Activated T-cell treated with anti-CD3 and anti-CD28 coated beads, Interleukin-2, amount 50 U/mL, for 4 hours (primary cell): ENCODE measurements around the gene ASB16. TPM values are rescaled to one million over a fixed set of nuclear protein-coding genes. Genes with fewer than 3 reads are reported as not detected.

Experiments
- ATAC-seq, 2 donors: fragments of 200-7000 bp; cut with Tn5 transposase; one replicate each; pipeline ENCODE4 v1.10.0; 2021
- DNase-seq: peaks from one replicate; pipeline ENCODE4 v3.0.0-alpha.2; 2020
- H3K27me3 Mint-ChIP-seq: one replicate; pipeline ENCODE4 v1.8.0; 2021; ENCODE audit warnings: low read depth, mixed read lengths
- H3K36me3 Mint-ChIP-seq: one replicate; pipeline ENCODE4 v1.8.0; 2022; ENCODE audit warnings: mixed read lengths; ENCODE audit not compliant: insufficient read depth
- H3K4me1 Mint-ChIP-seq: one replicate; pipeline ENCODE4 v1.8.0; 2021; ENCODE audit warnings: low read depth, mixed read lengths
- H3K4me3 Mint-ChIP-seq: one replicate; pipeline ENCODE4 v1.8.0; 2021; ENCODE audit warnings: mild to moderate bottlenecking, moderate library complexity, mixed read lengths
- H3K9me3 Mint-ChIP-seq: one replicate; pipeline ENCODE4 v1.8.0; 2021; ENCODE audit warnings: mixed read lengths
- total RNA-seq, 3 donors: library from RNA; stranded (reverse); gene quantifications; one replicate each; pipeline ENCODE4 v1.2.1, GENCODE V29; 2021

ASB16 gene
- total RNA-seq, 3 donors from 2014 or later, result 0.08 to 0.11 TPM; not detected in 1

DNA sequence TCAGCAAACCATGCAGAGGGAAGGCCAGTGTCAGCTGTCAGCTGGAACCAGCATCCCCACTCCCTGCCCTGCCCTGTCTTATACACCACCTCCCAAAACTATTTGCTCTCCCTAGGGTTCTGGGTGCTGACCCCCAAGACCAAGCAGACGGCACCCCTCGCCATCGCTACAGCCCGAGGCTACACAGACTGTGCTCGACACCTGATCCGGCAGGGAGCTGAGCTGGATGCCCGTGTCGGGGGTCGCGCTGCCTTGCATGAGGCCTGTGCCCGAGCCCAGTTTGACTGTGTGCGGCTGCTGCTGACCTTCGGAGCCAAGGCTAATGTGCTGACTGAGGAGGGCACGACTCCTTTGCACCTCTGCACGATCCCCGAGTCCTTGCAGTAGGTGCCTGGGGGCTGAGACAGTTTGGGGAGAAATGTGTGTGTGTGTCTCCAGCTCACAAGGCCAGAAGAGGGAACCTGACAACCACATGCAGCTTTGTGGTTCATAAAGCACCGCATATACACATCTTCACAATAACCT, 1.5 kb downstream of the ASB16 start:
- no peaks in the 10 kb centered on the region for H3K9me3 Mint-ChIP-seq
- no peaks in the 10 kb centered on the region for H3K27me3 Mint-ChIP-seq
- peaks cover 9% of the 10 kb centered on the region for H3K4me1 Mint-ChIP-seq
- no peak overlapping the region for H3K4me3 Mint-ChIP-seq
- no peak for ATAC-seq
- DNase-seq, result no peak
- peaks cover 4% of the 10 kb centered on the region for H3K36me3 Mint-ChIP-seq

DNA sequence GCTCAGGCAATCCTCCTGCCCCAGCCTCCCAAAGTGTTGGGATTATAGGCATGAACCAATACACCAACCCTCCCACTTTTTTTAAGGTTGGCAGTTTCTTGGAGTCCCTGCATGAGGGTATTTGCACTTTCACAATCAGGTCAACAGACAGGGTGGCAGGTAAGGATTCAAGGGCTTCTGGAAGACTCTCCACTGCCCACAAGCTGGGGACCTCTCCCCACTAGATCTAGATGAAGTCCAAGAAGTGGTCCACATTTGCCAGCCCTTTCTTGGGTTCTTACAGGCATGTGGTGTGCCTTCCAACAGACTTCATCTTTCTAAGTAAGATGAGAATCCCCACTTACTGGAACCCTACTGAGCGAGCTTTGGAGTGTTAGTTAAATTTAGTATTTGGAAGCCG, 3.9 kb downstream of the ASB16 start:
- peaks cover 4% of the 10 kb centered on the region for H3K36me3 Mint-ChIP-seq
- no peak overlapping the region for H3K4me3 Mint-ChIP-seq
- DNase-seq (no peak), ATAC-seq (no peak)
- H3K4me1 Mint-ChIP-seq, result no peaks in the 10 kb centered on the region
- no peaks in the 10 kb centered on the region for H3K27me3 Mint-ChIP-seq
- H3K9me3 Mint-ChIP-seq, result no peaks in the 10 kb centered on the region

DNA sequence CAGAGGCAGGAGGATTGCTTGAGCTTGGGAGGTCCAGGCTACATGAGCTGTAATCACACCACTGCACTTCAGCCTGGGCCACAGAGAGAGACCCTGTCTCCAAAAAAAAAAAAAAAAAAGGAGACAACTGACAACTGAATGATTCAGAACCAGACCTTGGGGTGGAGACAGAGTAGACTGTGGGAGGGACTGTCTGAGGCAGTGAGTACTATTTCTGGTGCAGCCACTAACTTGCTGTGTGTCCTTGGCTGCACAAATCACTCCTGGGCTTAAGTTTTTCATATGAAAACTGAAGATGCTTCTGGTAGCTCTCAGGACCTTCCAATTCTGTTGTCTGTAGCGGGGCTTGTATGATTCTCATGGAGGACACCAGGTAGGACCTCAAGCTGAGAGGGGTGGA, 5.8 kb downstream of the ASB16 start:
- Mint-ChIP-seq H3K4me1 (no peaks in the 10 kb centered on the region), H3K36me3 (peaks cover 4% of the 10 kb centered on the region), H3K9me3 (no peaks in the 10 kb centered on the region), H3K27me3 (no peaks in the 10 kb centered on the region), H3K4me3 (no peak overlapping the region)
- peak in 1 of 2 donors; percentile 48 for ATAC-seq
- no peak for DNase-seq

DNA sequence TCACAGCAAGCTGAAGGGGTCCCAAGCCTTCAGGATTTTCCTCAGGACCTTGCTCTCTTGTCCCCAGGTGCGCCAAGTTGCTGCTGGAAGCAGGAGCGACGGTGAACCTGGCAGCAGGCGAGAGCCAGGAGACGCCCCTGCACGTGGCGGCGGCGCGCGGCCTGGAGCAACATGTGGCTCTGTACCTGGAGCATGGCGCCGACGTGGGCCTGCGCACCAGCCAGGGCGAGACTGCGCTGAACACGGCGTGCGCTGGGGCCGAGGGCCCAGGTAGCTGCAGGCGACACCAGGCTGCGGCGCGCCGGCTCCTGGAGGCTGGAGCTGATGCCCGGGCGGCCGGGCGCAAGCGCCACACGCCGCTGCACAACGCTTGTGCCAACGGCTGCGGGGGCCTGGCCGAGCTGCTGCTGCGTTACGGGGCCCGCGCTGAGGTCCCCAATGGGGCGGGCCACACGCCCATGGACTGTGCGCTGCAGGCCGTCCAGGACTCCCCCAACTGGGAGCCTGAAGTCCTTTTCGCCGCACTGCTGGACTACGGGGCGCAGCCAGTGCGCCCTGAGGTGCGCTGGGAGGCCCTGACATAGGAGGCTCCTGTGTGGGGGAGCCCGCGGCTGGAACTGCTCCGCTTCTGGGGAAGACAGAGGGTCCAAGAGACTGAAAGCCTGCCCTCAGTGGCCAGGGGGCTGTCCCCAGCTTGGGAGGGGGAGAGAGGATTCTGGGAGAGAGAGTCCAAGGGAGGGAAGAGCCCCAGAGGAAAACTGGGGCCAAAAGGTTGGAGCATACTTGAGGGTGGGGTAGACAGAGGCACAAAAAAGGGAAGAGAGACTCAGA, 6.4 kb downstream of the ASB16 start:
- Mint-ChIP-seq H3K4me1 (peaks cover 2% of the 10 kb centered on the region), H3K27me3 (no peaks in the 10 kb centered on the region), H3K4me3 (no peak overlapping the region), H3K9me3 (no peaks in the 10 kb centered on the region), H3K36me3 (peaks cover 7% of the 10 kb centered on the region)
- DNase-seq (no peak), ATAC-seq (no peak)

DNA sequence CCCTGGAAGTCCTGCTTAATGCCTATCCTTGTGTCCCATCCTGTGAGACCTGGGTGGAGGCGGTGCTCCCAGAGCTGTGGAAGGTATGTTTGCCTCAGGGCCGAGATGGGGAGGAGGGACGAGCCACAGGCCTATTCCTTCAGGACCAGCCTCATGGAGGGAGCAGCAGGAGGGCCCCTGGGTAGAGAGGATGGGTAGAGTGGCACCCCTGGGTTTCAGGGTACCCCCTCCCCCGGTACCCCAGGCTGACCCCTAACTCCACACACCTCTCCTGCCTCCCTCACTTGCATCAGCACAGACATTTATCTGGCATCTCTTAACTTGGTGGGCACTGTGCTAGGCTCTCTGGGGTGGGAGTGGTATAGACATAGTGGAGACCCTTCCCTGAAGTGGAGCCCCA, 7.1 kb downstream of the ASB16 start:
- Mint-ChIP-seq H3K4me3 (no peak overlapping the region), H3K36me3 (peaks cover 10% of the 10 kb centered on the region), H3K4me1 (peaks cover 6% of the 10 kb centered on the region), H3K9me3 (no peaks in the 10 kb centered on the region), H3K27me3 (no peaks in the 10 kb centered on the region)
- DNase-seq (no peak), ATAC-seq (no peak)

DNA sequence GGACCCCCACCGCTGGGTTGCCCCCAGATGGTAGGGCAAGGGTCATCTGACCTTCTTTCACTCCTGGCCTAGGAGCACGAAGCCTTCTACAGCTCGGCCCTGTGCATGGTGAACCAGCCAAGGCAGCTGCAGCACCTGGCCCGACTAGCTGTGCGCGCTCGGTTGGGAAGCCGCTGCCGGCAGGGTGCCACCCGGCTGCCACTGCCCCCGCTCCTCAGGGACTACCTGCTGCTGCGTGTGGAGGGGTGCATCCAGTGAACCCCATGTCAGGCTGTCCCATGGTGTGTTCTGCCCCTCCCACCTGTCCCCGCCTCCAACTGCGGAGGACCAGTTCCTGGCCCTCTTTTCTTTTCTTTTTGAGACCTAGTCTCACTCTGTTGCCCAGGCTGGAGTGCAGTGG, 7.6 kb downstream of the ASB16 start:
- no peaks in the 10 kb centered on the region for H3K9me3 Mint-ChIP-seq
- no peak for ATAC-seq

DNA sequence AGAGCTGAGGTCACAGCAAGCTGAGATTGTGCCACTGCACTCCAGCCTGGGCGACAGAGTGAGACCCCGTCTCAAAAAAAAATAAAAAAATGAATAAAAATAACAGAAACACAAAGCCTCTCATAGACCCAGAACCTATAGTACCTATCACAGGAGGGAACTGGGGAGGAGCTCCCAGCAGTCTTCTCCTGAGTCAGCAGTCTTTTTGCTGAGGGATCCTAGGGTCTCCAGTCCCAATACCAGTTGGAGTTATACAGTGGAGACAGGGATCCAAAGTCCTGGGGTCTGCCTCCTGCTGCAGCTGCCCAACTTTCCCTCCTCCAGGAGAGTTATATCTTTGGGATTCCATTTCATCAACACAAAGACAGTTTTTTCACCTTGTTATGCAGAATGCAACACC, 12.5 kb downstream of the ASB16 start:
- no peaks in the 10 kb centered on the region for H3K27me3 Mint-ChIP-seq
- peaks cover 35% of the 10 kb centered on the region for H3K4me1 Mint-ChIP-seq
- ATAC-seq, result no peak
- H3K36me3 Mint-ChIP-seq, result peaks cover 9% of the 10 kb centered on the region
- H3K9me3 Mint-ChIP-seq, result no peaks in the 10 kb centered on the region
- no peak for DNase-seq
- no peak overlapping the region for H3K4me3 Mint-ChIP-seq

More for the DNA sequence above, 7.6 kb downstream of the ASB16 start:
- H3K4me1 Mint-ChIP-seq, result peaks cover 6% of the 10 kb centered on the region
- H3K36me3 Mint-ChIP-seq, result peaks cover 10% of the 10 kb centered on the region
- no peaks in the 10 kb centered on the region for H3K27me3 Mint-ChIP-seq
- H3K4me3 Mint-ChIP-seq, result no peak overlapping the region
- no peak for DNase-seq

DNA sequence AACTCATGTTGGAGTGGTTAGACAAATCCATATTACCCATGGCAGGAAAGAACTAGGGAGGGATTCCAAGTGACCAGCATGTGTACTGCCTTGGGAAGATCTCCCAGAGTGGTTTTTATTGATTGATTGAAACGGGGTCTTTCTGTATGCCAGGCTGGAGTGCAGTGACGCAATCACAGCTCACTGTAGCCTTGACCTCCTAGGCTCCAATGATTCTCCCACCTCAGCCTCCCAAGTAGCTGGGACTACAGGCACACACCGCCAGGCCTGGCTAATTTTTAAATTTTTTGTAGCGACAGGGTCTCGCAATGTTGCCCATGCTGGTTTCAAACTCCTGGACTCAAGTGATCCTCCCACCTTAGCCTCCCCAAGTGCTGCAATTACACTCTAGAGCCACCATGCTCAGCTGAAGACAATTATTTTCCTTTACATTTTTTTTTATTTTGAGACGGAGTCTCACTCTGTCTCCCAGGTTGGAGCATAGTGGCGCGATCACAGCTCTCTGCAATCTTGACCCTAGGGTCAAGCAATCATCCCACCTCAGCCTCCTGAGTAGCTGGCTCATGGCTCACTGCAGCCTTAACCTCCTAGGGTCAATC, 13.8 kb downstream of the ASB16 start:
- Mint-ChIP-seq H3K36me3 (peaks cover 12% of the 10 kb centered on the region), H3K27me3 (no peaks in the 10 kb centered on the region), H3K4me3 (peak overlapping the region; percentile 35), H3K9me3 (no peaks in the 10 kb centered on the region), H3K4me1 (peaks cover 44% of the 10 kb centered on the region)
- DNase-seq, result no peak
- no peak for ATAC-seq

DNA sequence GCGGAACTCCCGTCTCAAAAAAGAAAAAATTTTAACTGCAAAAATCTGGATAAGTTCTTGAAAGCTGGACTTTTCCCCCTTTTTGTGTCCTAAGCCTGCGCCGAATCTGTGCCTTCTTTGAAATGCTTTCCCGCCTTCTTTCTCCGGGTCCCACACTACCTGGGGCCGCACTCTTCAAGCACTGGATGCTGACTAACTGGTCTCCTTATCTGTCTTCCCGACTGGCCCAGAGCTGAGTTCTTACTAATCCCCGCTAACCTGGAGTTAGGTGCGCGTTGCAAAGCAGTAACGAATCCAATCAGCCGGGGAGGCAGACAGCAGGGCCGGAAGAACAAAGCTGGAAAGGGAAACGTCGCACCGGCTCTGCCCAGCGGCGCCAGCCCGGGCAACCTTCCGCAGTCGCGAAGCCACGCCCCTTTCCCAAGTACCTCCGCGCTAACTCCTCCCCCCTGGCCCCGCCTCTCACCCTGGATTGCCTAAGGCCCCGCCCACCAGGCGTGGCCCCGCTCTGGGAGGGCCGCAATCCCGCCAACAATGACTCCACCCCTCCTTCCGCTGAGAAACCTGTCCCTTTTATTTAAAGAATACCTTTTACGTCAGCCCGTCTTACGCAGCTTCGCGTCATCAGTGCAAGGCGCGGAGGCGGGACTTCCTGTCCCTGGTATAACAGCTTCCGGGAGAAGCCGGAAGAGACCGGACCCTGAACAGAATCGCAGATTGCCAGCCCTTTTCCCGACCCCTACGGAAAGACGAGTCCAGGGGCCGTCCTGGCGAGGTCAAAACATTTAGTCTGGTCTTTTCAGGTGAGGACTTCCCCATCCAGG, 16.0 kb downstream of the ASB16 start, which contains the start of gene TMUB2:
Gene TMUB2, plus strand, starts transcription at position 666 of the 824 bp plus-strand sequence. CDS start 737 bp downstream, outside the sequence.
- ATAC-seq (peak; percentile 91 to 93), DNase-seq (peak; percentile 100)
- no peaks in the 10 kb centered on the region for H3K27me3 Mint-ChIP-seq
- peaks cover 46% of the 10 kb centered on the region for H3K4me1 Mint-ChIP-seq
- peak within 1 kb of the TSS; percentile 100 for H3K4me3 Mint-ChIP-seq
- H3K9me3 Mint-ChIP-seq, result no peaks in the 10 kb centered on the region
- H3K36me3 Mint-ChIP-seq, result peaks cover 20% of the 10 kb centered on the region

DNA sequence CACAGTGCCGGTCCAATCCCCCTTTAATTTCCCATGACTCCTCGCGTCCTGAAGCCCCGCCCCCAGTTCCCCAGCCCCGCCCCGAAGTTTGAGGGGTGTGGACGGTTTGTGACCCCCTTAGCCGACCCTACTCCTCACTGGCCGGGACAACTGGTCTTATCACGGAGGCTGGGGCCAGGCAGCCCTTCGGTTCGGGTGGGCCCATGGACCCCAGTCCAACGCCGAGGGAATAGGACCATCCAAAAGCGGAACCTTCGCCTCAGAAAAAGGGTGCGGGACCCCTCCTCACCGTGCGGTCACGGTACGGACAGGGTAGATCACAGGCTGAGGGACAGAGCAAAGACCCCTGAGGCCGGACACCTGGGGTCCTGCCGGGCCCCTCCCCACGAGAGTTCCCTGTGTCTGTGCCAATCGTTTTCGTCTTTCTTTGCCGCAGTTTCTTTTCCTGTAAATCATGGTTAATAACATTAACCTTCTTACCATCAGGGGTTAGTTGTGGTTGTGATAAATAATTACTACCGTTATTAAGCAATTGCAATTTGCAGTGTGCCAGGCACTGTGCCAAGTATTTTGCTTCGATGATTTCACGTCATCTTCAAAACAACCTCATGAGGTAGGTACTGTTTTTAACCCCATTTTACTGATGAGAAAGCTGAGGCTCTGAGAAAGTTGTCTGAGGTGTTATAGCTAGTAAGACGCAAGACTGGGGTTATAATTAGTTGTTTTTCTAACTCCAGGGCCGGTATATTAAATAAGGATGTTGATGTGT, 16.8 kb downstream of the ASB16 start:
- no peaks in the 10 kb centered on the region for H3K27me3 Mint-ChIP-seq
- no peak for DNase-seq
- peak; percentile 64 to 68 for ATAC-seq

DNA sequence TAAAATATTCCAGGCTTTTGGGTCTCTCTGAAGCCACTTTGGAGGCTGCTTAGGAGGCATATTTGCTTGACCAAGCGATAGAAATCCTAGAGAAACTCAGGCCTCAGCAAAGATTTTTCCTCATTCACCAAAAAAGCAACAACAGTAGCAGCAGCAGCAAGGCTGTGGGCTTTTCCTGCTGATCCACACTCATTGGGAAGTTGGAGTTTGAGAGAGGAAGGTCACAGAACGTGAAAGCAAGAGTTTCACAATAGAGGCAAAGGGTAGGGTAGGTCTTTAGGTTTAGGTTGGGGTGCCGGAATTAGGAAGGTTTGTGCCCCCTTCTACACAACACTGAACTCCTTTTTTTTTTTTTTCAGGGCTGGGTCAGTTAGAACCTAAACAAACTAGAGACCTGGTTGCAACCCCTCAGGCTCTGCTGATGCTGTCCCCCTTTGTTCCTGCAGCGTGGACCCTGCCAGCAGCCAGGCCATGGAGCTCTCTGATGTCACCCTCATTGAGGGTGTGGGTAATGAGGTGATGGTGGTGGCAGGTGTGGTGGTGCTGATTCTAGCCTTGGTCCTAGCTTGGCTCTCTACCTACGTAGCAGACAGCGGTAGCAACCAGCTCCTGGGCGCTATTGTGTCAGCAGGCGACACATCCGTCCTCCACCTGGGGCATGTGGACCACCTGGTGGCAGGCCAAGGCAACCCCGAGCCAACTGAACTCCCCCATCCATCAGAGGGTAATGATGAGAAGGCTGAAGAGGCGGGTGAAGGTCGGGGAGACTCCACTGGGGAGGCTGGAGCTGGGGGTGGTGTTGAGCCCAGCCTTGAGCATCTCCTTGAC, 18.3 kb downstream of the ASB16 start:
- Mint-ChIP-seq H3K27me3 (no peaks in the 10 kb centered on the region), H3K36me3 (peaks cover 17% of the 10 kb centered on the region), H3K4me1 (peaks cover 36% of the 10 kb centered on the region), H3K9me3 (no peaks in the 10 kb centered on the region), H3K4me3 (peak overlapping the region; percentile 100)
- DNase-seq, result no peak
- ATAC-seq, result no peak

More for the DNA sequence above, 16.8 kb downstream of the ASB16 start:
- H3K36me3 Mint-ChIP-seq, result peaks cover 15% of the 10 kb centered on the region
- H3K4me1 Mint-ChIP-seq, result peaks cover 41% of the 10 kb centered on the region
- H3K9me3 Mint-ChIP-seq, result no peaks in the 10 kb centered on the region
- peak overlapping the region; percentile 100 for H3K4me3 Mint-ChIP-seq

DNA sequence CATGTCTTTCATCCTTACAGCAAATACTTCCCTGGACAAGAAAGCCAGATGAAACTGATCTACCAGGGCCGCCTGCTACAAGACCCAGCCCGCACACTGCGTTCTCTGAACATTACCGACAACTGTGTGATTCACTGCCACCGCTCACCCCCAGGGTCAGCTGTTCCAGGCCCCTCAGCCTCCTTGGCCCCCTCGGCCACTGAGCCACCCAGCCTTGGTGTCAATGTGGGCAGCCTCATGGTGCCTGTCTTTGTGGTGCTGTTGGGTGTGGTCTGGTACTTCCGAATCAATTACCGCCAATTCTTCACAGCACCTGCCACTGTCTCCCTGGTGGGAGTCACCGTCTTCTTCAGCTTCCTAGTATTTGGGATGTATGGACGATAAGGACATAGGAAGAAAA, 20.0 kb downstream of the ASB16 start:
- no peak overlapping the region for H3K4me3 Mint-ChIP-seq
- H3K4me1 Mint-ChIP-seq, result peaks cover 23% of the 10 kb centered on the region
- no peaks in the 10 kb centered on the region for H3K9me3 Mint-ChIP-seq
- H3K27me3 Mint-ChIP-seq, result no peaks in the 10 kb centered on the region
- ATAC-seq, result no peak
- no peak for DNase-seq
- H3K36me3 Mint-ChIP-seq, result peaks cover 28% of the 10 kb centered on the region

DNA sequence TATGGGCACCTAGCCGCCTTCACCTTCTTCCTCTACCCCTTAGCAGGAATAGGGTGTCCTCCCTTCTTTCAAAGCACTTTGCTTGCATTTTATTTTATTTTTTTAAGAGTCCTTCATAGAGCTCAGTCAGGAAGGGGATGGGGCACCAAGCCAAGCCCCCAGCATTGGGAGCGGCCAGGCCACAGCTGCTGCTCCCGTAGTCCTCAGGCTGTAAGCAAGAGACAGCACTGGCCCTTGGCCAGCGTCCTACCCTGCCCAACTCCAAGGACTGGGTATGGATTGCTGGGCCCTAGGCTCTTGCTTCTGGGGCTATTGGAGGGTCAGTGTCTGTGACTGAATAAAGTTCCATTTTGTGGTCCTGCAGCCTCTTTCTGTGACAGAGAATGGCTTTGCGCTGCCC, 20.9 kb downstream of the ASB16 start:
- DNase-seq, result no peak
- no peak overlapping the region for H3K4me3 Mint-ChIP-seq
- H3K27me3 Mint-ChIP-seq, result no peaks in the 10 kb centered on the region
- peaks cover 28% of the 10 kb centered on the region for H3K36me3 Mint-ChIP-seq
- H3K9me3 Mint-ChIP-seq, result no peaks in the 10 kb centered on the region
- peaks cover 18% of the 10 kb centered on the region for H3K4me1 Mint-ChIP-seq
- ATAC-seq, result no peak
